CD14-positive monocyte (primary cell): Measurements from ENCODE around the gene SRR. TPM values are rescaled to one million over a fixed set of nuclear protein-coding genes. Genes with fewer than 3 reads are reported as not detected.

ENCODE experiments used
- DNase-seq, 3 donors: peaks; one replicate each; pipeline ENCODE4 v3.0.0-alpha.2; 2011 to 2022
- H2AFZ ChIP-seq: 2 replicates; pipeline ENCODE4 v1.6.0; 2012; ENCODE audit warnings: mild to moderate bottlenecking, low read depth, low read length, inconsistent platforms; ENCODE audit not compliant: insufficient read depth, poor library complexity, severe bottlenecking
- H3K27ac ChIP-seq, 2 donors: 1 replicate in 1 of 2; 2 replicates in 1 of 2; pipeline ENCODE4 v1.5.1; 2012 to 2013; ENCODE audit warnings: low read length in 2 of 2, control low read depth in 1 of 2, inconsistent platforms in 1 of 2, low read depth in 1 of 2, mild to moderate bottlenecking in 1 of 2
- H3K27me3 ChIP-seq, 2 donors: one replicate each; pipeline versions ENCODE4 v1.6.0 to v1.6.1; 2011 to 2013; ENCODE audit warnings: low read length in 2 of 2; ENCODE audit not compliant: control insufficient read depth in 2 of 2, insufficient read depth in 2 of 2
- H3K36me3 ChIP-seq, 2 donors: replicated peaks in 1 of 2; 1 replicate in 1 of 2; 2 replicates in 1 of 2; pipeline versions ENCODE4 v1.5.1 to v1.6.1; 2012 to 2013; ENCODE audit warnings: low read length in 2 of 2, control low read depth in 1 of 2, inconsistent platforms in 1 of 2, mild to moderate bottlenecking in 1 of 2; ENCODE audit not compliant: insufficient read depth in 2 of 2, control insufficient read depth in 1 of 2
- H3K4me1 ChIP-seq, 2 donors: 1 replicate in 1 of 2; 2 replicates in 1 of 2; pipeline versions ENCODE4 v1.5.1 to v1.6.1; 2012 to 2013; ENCODE audit warnings: low read length in 2 of 2, control low read depth in 1 of 2, inconsistent platforms in 1 of 2, mild to moderate bottlenecking in 1 of 2, moderate library complexity in 1 of 2; ENCODE audit not compliant: insufficient read depth in 2 of 2, control insufficient read depth in 1 of 2
- H3K4me2 ChIP-seq: replicated peaks from 2 replicates; pipeline ENCODE3; 2012; ENCODE audit warnings: low read length, moderate library complexity, mild to moderate bottlenecking; ENCODE audit not compliant: poor library complexity, severe bottlenecking; ENCODE audit errors: extremely low read depth
- H3K4me3 ChIP-seq, 3 experiments: fragments of 200-600 bp in 1 of 3; sonication (generic) in 1 of 3; replicated peaks in 1 of 3; 1 replicate in 2 of 3; 2 replicates in 1 of 3; pipeline ENCODE4 v1.5.1; 2011 to 2013; ENCODE audit warnings: low read length in 3 of 3, mild to moderate bottlenecking in 3 of 3, control low read depth in 2 of 3, low read depth in 2 of 3, inconsistent platforms in 1 of 3, moderate library complexity in 1 of 3
- H3K79me2 ChIP-seq: 2 replicates; pipeline ENCODE4 v1.6.0; 2012; ENCODE audit warnings: mild to moderate bottlenecking, control low read depth, inconsistent platforms, low read length, moderate library complexity; ENCODE audit not compliant: insufficient read depth
- H3K9ac ChIP-seq: 2 replicates; pipeline ENCODE4 v1.6.0; 2017; ENCODE audit warnings: low read length, mild to moderate bottlenecking; ENCODE audit not compliant: insufficient read depth, poor library complexity, severe bottlenecking
- H3K9me3 ChIP-seq, 2 donors: replicated peaks in 1 of 2; 1 replicate in 1 of 2; 2 replicates in 1 of 2; pipeline versions ENCODE4 v1.5.1 to v1.6.1; 2012 to 2013; ENCODE audit warnings: low read length in 2 of 2, control low read depth in 1 of 2; ENCODE audit not compliant: control insufficient read depth in 1 of 2, insufficient read depth in 1 of 2
- H4K20me1 ChIP-seq: 2 replicates; pipeline ENCODE4 v1.6.0; 2012; ENCODE audit warnings: mild to moderate bottlenecking, low read length, control low read depth, moderate library complexity; ENCODE audit not compliant: insufficient read depth
- H3K27ac Mint-ChIP-seq, 7 donors: one replicate each; pipeline ENCODE4 v1.8.0; 2020; ENCODE audit warnings: mild to moderate bottlenecking in 7 of 7, mixed read lengths in 7 of 7, moderate library complexity in 6 of 7, inconsistent platforms in 2 of 7
- H3K27me3 Mint-ChIP-seq, 3 donors: one replicate each; pipeline ENCODE4 v1.8.0; 2021 to 2022; ENCODE audit warnings: low read depth in 3 of 3, mild to moderate bottlenecking in 3 of 3, mixed read lengths in 3 of 3, moderate library complexity in 3 of 3, inconsistent platforms in 1 of 3
- H3K36me3 Mint-ChIP-seq, 2 donors: one replicate each; pipeline ENCODE4 v1.8.0; 2020; ENCODE audit warnings: mixed read lengths in 2 of 2, inconsistent platforms in 1 of 2, mild to moderate bottlenecking in 1 of 2
- H3K4me1 Mint-ChIP-seq: one replicate; pipeline ENCODE4 v1.8.0; 2020; ENCODE audit warnings: mild to moderate bottlenecking, mixed read lengths
- H3K4me3 Mint-ChIP-seq, 2 donors: one replicate each; pipeline ENCODE4 v1.8.0; 2020; ENCODE audit warnings: mild to moderate bottlenecking in 2 of 2, mixed read lengths in 2 of 2, moderate library complexity in 1 of 2
- H3K9me3 Mint-ChIP-seq, 7 donors: one replicate each; pipeline ENCODE4 v1.8.0; 2020 to 2022; ENCODE audit warnings: mixed read lengths in 7 of 7, mild to moderate bottlenecking in 6 of 7, moderate library complexity in 6 of 7, inconsistent platforms in 2 of 7
- CTCF ChIP-seq: fragments of 200-600 bp; IDR thresholded peaks from one replicate; pipeline ENCODE4 v1.8.0; 2022; ENCODE audit warnings: antibody characterized with exemption, mild to moderate bottlenecking
- WGBS: methylation state at CpG from one replicate; pipeline ENCODE4 v1.1.5; 2013; ENCODE audit warnings: missing lambda C conversion rate; ENCODE audit not compliant: insufficient coverage; 5-methylcytosine and 5-hydroxymethylcytosine counted together
- intact Hi-C, 2 donors: fragments of 100-400 bp; cut with micrococcal nuclease; formaldehyde crosslinking; loops; one replicate each; pipeline versions ENCODE4 v1.15.0 to v1.15.1; 2023
- polyA plus RNA-seq, 3 donors: library from polyadenylated mRNA; depleted of rRNA in 1 of 3; unstranded in 2 of 3; stranded (reverse) in 1 of 3; fragments of 300-500 nt in 2 of 3; fragments of >200 nt in 1 of 3; fragmentation: Illumina TruSeq in 2 of 3; gene quantifications; 1 replicate in 2 of 3; 2 replicates in 1 of 3; pipeline ENCODE4 v1.2.3, GENCODE V29; 2012 to 2021

Gene SRR
- polyA plus RNA-seq, 3 donors: 3.4 to 5.7 (median 3.7) TPM

- Mint-ChIP-seq H3K4me3 (no peak overlapping the region), H3K9me3 (peaks cover 0 to 1% (median 0%) of the 10 kb centered on the region in 7 donors), H3K36me3 (peaks cover 66 to 81% of the 10 kb centered on the region in 2 donors), H3K27me3 (no peaks in the 10 kb centered on the region), H3K4me1 (peaks cover 14% of the 10 kb centered on the region), H3K27ac (peak overlapping the region in 3 of 7 donors; percentile 29 to 60 (median 36))
- Histone ChIP-seq H3K4me3 (no peak overlapping the region), H3K9ac (no peak overlapping the region), H4K20me1 (no peaks in the 10 kb centered on the region), H3K4me2 (no peak overlapping the region), H3K9me3 (no peaks in the 10 kb centered on the region), H3K79me2 (no peaks in the 10 kb centered on the region), H3K36me3 (peaks cover 43 to 83% of the 10 kb centered on the region in 2 donors), H3K27me3 (no peaks in the 10 kb centered on the region), H2AFZ (no peak overlapping the region), H3K27ac (peak overlapping the region in 1 of 2 donors; percentile 5), H3K4me1 (peaks cover 0 to 4% of the 10 kb centered on the region in 2 donors)
- WGBS: 75% methylated on average over 5 of the region's 7 CpGs
- DNase-seq: peak; percentile 30 to 66 (median 50)
- intact Hi-C loops: loop anchor here in 1 of 2 donors (5.0 kb wide), 1 partner anchor 400 kb away; no protein-coding TSS in a partner anchor
- TF ChIP-seq CTCF: peak; percentile 79
These were observed 21.4 kb upstream of the SRR start for GRCh38 chr17:2282297-2282873.

GRCh38 chr17:2283302-2283701 is 20.4 kb upstream of the SRR start:
- no peak overlapping the region for H3K4me2 ChIP-seq
- no peaks in the 10 kb centered on the region for H3K27me3 ChIP-seq
- H3K4me1 Mint-ChIP-seq: peaks cover 14% of the 10 kb centered on the region
- H4K20me1 ChIP-seq: no peaks in the 10 kb centered on the region
- H3K36me3 Mint-ChIP-seq: peaks cover 72 to 86% of the 10 kb centered on the region in 2 donors
- no peak overlapping the region for H3K4me3 ChIP-seq
- no peak overlapping the region for H3K27ac ChIP-seq
- no peak for DNase-seq
- no peaks in the 10 kb centered on the region for H3K79me2 ChIP-seq
- WGBS: 90% methylated on average over 4 of the region's 7 CpGs
- H3K27me3 Mint-ChIP-seq: no peaks in the 10 kb centered on the region
- H3K9me3 ChIP-seq: no peaks in the 10 kb centered on the region
- H3K9ac ChIP-seq: no peak overlapping the region
- peaks cover 0 to 4% of the 10 kb centered on the region in 2 donors for H3K4me1 ChIP-seq
- H3K4me3 Mint-ChIP-seq: no peak overlapping the region
- no peak overlapping the region for H2AFZ ChIP-seq
- H3K9me3 Mint-ChIP-seq: peaks cover 0 to 1% (median 0%) of the 10 kb centered on the region in 7 donors
- no peak for TF ChIP-seq CTCF
- peaks cover 46 to 86% of the 10 kb centered on the region in 2 donors for H3K36me3 ChIP-seq
- intact Hi-C loops: loop anchor here in 1 of 2 donors (5.0 kb wide), 1 partner anchor 401 kb away; no protein-coding TSS in a partner anchor
- peak overlapping the region in 2 of 7 donors; percentile 17 to 38 for H3K27ac Mint-ChIP-seq
